DMS 273 (cell line): ENCODE results near the gene SCGB1A1.

Source experiments
- DNase-seq: peaks from one replicate; lab custom pipeline; 2025; ENCODE audit not compliant: unreplicated experiment; lab: John Stamatoyannopoulos, UW

SCGB1A1 gene

GRCh38 chr11:62420882-62421281, 2.0 kb downstream of the SCGB1A1 start:
- no peak for DNase-seq

DNA sequence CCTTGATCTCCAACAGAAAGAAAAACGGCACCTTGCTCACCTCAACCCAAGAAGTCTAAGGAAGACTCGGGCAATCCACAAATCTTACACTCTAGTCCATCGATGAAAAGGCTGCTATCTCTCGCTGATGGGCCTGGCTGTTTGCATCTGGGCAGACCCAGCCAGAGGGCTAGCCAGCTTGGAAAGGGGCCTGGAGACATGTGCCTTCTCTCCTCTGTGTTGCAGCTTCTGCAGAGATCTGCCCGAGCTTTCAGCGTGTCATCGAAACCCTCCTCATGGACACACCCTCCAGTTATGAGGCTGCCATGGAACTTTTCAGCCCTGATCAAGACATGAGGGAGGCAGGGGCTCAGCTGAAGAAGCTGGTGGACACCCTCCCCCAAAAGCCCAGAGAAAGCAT, 3.2 kb downstream of the SCGB1A1 start:
- no peak for DNase-seq

GRCh38 chr11:62423012-62423411, 4.2 kb downstream of the SCGB1A1 start:
- no peak for DNase-seq

DNA sequence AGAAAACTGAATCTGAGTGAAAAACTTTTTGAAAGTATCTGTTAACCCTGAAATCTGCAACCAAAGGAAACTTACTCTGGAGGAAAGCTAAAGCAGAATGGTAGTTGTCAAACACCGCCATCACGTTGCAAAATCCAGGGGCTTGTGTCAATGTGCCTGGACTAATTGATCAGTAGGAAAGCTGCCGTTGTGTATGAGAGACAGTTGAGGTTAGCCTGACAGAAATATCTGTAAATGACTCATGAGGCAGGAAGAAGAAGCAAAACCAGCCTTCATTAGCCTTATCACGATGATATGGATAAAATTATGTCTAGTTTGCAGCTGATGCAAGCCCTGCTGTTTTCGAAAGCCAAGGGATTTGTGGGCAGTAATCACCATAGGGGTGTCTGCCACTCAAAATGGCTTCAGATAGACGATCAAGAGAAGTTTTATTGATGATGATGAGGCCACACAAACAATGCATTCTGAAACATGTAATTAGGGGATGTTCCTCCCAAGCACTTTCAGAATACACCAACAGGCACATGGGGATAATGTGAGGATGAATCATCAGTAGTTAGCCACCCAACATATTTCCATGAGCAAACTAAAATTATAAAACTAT, 8.9 kb downstream of the SCGB1A1 start:
- no peak for DNase-seq

DNA sequence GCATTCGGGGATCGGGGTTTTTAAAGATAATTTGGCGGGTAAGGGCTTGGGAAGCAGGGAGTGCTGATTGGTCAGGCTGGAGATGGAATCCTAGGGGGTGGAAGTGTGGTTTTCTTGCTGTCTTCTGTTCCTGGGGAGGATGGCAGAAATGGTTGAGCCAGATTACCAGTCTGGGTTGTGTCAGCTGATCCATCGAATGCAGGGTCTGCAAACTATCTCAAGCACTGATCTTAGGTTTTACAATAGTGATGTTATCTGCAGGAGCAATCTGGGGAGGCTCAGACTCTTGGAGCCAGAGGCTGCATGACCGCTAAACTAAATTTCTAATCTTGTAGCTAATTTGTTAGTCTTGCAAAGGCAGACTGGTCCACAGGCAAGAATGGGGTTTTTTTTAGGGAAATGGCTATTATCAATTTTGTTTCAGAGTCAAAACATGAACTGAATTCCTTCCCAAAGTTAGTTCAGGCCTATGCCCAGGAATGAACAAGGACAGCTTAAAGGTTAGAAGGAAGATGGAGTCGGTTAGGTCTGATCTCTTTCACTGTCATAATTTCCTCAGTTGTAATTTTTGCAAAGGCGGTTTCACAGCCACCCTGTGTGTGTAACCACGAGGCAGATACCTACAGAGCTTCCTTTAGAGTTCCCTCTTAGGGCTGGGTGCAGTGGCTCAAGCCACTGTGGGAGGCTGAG, 10.2 kb downstream of the SCGB1A1 start:
- DNase-seq: no peak

GRCh38 chr11:62430425-62430824, 11.6 kb downstream of the SCGB1A1 start:
- no peak for DNase-seq

DNA sequence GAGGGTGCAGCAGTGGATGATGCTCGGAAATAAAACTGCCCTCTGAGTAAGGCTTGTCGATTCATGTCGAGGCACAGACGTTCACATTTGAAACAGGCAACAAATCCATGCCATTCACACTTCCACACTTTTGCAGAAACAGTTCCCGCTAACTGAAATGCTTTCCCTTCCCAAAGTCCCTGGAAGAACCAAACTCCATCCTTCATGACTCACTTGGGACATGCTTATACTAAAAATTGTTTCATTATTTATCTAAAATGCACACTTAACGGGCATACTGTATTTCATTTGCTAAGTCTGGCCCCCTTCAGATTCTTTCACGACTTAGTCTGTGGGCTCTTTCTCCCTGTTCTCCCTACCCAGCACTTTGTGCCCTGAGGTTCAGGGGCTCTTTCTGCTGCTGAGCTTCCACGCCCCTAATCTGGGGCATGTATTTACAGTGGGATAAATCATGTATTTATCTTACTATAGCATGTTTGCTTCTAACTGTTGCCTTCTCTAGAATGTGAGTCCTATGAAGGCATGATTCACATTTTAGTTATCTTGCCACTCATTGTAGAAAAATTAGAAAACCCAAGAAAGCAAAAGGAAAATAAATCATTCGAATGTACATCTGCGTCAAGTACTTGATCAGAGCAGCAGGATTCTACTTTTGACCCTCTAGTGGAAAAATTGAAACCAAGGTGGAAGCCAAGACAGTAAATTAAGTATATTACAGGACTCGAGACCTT, 12.5 kb downstream of the SCGB1A1 start:
- DNase-seq: no peak

- no peak for DNase-seq
These were observed 13.9 kb downstream of the SCGB1A1 start for GRCh38 chr11:62432695-62433094.

- DNase-seq: no peak
These were observed 14.5 kb downstream of the SCGB1A1 start for GRCh38 chr11:62433141-62433903.

GRCh38 chr11:62433904-62434276, 15.1 kb downstream of the SCGB1A1 start:
- DNase-seq: no peak

DNA sequence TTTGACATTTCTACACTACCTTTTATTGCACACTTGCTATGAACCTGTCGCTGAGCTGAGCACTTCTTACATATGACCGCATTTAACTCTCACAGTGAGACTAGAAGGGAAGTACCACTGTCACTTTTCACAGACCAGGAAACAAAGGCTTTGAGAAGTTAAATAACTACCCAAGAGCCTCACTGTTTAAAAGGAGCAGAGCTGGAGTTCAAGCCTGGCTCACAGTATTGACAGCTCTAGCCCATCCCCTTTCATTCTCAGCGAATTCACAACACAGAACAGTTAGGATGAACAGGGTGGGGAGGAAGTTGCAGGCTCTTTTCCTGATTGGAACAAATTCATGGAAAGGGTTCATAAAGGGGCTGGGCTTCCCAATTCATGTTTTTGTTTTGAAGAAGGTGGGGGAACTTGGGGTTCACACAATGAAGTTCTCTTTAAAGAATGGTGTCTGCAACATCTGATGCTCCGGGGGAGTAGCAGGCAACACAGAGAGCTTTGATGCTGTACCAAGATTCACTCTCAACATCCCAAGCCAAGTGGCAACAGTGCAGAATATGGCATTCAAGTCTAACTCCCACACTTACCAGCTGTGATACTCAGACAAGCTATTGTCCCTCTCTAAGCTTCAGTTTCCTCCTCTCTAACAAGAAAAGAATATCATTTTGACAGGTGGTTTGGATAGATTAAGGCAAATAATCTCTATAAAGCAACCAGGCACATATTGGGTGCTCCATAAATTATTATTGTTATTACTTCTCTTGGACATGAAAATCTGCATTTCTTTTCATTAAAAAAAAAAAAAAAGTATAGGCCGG, 17.2 kb downstream of the SCGB1A1 start:
- DNase-seq: no peak

GRCh38 chr11:62437616-62438015, 18.8 kb downstream of the SCGB1A1 start:
- no peak for DNase-seq

GRCh38 chr11:62438641-62439040, 19.8 kb downstream of the SCGB1A1 start:
- no peak for DNase-seq

DNA sequence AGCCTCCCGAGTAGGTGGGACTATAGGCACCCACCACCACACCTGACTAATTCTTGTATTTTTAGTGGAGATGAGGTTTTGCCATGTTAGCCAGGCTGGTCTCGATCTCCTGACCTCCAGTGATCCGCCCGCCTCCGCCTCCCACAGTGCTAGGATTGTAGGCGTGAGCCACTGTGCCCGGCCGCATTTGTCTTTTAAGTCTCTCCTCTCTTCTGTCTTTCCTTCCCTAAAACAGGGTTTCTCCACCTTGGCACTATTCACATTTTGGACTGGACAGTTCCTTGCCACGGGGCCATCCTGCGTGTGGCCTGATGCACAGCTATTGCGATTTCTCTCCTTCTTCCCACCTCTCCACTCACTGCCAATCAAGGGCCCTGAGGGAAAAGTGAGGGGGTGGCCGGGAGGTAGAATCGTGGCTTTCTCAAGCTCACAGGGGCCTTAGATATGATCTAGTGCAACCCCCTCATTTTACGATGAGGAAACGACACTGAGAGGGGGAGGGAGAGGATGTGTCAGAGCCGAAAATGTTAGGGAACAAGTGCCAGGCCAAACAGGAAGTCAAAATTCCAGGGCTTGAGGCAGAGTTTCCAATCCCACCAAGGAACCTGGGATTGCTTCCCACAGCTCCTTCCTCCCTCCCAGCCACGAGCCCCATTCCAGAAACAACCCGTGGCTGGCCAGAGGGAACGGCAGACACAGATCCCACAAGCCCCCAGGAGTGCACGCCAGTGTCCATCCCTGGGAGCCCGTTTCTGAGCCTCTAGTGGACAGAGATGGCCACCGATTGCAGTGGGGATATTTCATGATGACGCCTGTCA, 21.2 kb downstream of the SCGB1A1 start:
- DNase-seq: no peak

GRCh38 chr11:62443390-62444235, 24.8 kb downstream of the SCGB1A1 start:
- DNase-seq: no peak

- peak; percentile 64 for DNase-seq
These were observed 25.5 kb downstream of the SCGB1A1 start for GRCh38 chr11:62444236-62444833.

DNA sequence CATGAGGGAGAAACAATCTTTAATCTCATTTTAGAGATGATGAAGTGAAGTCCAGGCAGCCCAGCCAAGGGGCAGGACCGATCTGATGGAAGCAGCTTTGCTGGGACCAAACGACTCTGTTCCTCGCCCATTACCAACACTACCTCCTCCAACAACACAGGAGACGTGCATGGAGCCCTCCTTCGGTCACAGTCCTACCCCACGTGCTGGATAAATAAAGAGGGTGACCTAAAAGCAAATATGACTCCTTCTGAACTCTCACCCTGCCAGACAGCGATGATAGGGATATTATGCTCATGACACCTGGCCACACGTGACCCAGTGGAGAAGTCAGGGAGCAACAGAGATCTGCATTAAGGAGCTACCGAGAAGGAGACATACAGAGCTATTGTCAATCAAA, 26.0 kb downstream of the SCGB1A1 start:
- DNase-seq: no peak

DNA sequence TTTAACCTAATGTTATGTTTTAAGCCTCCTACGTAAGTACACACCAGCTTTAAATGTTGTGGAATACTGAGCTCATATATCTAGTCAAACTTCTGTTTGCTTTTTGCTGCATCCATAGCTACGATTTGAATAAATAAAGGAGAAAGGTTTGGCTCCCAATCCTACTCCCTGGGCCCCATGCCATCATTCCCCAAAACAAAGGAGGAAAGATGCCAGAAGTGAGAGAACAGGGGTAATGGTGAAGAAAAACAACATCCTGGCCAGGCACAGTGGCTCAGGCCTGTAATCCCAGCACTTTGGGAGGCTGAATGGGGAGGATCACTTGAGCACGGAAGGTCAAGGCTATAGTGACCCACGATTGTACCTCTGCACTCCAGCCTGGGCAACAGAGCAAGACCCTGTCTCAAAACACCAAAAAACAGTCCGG, 26.5 kb downstream of the SCGB1A1 start:
- DNase-seq: no peak

GRCh38 chr11:62446091-62446490, 27.3 kb downstream of the SCGB1A1 start:
- no peak for DNase-seq
